Activated T-cell treated with anti-CD3 and anti-CD28 coated beads for 24 hours (primary cell): ENCODE results near the gene CPSF3.
A peak's percentile ranks its signal among the peaks of the same experiment; 100 is the strongest.
"Not testable (repeated sequence)": the region's sequence is repeated elsewhere in the genome, so short reads cannot be mapped to it uniquely, and the experiment has no call there.

Experiments used
- DNase-seq: peaks from one replicate; pipeline ENCODE4 v3.0.0-alpha.2; 2020; ENCODE audit warnings: low read depth

CPSF3 gene

DNA sequence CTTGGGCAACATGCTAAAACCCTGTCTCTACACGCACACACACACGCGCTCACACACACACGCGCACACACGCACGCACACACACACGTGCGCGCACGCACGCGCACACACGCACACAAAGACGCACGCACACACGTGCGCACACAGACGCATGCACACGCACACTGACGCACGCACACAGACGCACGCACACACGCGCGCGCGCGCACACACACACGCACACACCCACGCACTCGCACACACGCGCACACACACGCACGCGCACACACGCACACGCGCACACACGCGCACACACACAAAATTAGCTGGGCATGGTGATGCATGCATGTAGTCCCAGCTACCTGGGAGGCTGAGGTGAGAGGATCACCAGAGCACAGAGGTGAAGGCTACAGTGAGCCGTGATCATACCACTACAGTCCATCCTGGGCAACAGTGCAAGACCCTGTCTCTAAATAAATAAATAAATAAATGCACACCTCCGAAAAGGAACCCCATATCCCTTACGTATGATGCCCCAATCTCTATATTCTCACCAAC, 42.8 kb downstream of the CPSF3 start:
- no peak for DNase-seq

DNA sequence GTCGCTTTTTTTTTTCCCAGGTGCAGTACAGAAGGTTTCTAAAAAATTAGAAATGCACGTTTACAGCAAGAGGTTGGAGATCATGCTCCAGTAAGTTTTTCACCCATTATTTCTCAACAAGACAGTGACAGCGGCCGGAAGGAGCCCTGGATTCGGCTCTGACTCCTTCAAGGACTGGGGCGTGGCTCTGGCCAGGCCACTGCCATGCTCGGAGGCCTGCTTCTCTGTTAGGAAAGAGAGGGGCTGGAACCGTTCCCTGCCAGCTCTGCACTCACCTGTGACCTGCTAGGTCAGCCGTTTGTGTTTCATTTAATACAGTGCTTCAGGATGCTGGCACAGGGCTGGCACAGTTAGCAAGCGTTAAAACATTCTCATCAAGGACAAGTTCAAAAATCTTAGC, 44.2 kb downstream of the CPSF3 start:
- no peak for DNase-seq

DNA sequence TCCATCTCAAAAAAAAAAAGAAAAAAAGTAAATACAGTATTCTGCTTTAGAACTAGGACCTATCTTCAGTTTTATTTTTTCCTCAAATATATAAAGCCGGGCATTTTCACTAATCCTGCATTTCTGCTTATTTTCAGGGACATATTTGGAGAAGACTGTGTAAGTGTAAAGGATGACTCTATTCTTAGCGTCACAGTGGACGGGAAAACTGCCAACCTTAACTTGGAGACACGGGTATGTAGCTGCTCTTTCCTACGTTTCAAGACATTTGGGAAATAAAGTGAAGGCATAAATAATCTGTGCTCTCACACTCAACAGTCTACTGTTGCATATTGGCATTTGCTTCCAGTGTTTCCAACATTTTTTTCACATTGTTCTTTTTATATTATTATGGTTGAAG, 47.8 kb downstream of the CPSF3 start:
- no peak for DNase-seq

DNA sequence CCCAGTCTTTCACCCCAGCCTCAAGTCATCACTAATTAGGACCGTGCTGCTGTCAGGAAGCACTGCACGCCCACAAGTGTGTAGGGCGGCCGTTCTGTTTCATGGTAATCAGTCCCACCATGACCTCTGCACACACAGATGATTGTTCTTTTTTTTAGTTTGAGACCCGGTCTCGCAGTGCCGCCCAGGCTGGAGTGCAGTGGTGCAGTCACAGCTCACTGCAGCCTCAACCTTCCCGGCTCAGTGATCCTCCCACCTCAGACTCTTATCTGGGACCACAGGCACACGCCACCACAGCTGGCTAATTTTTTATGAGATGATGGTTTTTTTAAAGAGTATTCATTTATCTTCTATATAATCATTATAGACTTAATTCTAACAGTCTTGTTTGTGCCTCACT, 49.1 kb downstream of the CPSF3 start:
- DNase-seq, result no peak

DNA sequence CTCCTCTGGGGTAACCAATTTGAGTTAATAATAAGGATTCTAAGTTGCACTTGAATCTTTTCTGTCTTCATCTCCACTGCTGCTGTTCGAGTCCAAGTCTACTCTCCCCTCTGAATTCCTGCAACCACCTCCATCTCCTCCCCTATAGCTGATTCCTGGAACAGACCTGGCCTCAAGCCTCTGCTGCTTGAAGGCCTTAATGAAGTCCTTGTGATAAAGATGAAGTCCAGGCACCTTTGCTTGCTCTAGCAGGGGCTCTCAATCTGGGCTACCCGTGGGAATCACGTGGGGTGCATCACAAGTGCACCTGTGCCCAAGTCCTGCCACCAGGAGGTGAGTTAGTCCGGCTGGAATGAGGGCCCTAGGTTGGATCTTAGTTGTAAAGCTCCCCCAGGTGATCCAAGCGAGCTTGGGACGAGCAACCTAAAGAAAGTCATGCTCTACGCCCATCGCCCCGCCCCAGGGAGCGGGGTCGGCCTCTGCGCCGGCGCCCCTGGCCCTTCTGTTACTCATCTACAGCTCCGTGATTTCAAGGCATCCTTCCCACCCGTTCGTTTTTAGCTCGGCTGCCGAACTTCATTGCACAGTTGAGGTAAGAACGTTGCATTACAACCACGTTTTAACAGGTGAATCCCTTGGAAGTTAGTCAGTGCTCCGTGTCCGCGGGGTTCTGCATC, 50.0 kb downstream of the CPSF3 start:
- DNase-seq, result no peak

DNA sequence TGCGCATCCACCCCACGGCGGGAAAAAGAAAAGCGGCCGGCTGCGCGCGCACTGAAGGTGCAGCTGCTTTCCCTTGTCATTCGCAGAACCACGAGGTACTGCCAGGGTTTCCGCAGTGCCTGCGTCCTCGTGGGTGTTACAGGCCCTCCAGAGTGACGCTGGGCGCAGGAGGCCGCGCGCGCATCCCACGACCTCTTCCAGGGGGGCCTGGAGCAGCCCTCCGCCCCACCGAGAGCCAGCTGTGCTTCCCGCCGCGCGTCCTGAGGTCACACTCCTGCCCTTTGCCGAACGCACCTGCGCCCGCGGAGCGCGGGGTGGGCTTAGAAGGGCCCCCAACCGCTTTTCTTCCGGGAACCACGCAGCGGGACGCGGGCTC, 50.5 kb downstream of the CPSF3 start:
- DNase-seq, result peak; percentile 48

DNA sequence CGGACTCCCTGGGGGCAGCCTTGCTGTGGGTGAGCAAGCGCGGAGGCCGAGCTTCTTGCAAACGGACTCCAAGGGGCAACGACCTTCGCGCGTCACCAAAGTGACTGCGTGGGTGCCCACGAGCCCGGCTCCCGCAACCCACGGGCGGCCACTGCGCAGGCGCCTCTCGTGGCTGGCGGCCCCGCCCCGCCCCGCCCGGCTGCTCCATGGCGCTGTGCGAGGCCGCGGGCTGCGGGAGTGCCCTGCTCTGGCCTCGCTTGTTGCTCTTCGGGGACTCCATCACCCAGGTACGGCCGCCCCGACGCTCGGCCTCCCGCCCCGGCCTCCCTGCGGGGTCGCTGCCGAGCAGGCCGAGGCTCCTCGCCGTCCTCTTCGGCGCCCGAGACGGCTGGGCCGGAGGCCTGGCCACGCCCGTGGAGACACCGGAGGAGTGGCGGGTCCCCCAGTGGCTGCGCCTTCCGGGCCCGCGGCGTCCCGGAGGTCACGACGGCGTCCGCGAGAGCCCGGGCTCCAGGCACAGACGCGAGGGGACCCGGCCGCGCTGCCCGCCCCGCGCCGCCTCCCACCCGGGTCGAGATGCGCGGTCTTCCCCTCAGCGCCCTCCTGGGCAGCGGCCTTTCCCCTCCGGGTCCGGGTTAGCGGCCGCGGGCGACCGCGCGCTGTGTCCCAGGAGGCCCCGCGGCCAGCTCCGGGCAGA, 51.1 kb downstream of the CPSF3 start, which contains the start of gene IAH1:
TSS of gene IAH1 (plus strand) at position 191 of the 697 bp plus-strand sequence. CDS start at position 207, 16 bp downstream.
- DNase-seq, result peak; percentile 67

DNA sequence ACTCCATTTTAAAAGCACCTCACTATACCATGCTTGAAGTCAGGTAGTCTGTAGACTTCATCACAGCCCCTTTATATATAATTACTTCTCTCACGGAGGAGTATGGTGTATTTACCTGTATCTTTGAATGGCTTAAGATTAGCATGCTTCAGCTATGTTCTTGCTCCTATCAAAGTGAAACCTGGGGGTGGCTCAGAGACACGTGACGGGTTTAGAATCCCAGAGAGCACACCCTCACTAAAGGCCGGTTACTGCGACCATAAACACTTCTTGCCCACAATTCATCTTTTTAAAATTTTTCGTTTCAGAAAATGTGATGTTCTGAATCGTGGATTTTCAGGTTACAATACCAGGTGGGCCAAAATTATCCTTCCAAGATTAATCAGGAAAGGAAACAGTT, 54.5 kb downstream of the CPSF3 start:
- DNase-seq, result no peak

DNA sequence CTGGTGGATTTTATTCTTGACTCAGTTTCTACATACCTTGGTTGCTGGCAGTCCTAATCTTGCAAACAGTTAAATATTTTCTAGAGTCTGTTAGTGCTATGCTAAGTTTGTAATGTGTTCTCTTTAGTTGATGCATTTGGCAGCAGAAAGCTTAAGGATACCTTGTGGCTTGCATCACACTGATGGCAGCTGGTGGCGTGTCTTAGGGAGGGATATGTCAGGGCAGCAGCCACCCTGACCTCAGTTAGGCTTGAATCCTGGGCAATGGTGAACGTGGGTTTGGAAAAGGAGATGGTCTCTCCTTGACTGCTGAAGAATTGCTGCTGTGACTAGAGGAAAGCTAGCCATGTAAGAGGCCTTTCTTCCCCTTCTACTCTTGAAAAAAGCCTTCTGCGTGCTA, 55.1 kb downstream of the CPSF3 start:
- no peak for DNase-seq

DNA sequence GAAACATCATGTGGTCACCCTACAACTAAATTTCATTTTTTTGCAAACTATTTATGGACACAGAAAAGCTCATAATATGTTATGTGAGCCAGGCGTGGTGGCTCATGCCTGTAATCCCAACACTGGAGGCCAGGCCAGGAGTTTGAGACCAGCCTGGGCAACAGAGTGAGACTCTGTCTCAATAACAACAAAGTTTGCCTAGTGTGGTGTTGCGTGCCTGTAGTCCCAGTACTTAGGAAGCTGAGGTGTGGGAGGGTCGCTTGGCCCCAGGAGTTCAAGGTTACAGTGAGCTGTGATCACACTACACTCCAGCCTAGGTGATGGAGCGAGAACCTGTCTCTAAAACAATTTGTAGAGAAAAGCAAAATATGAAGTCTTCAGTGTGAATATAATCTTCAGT, 56.7 kb downstream of the CPSF3 start:
- DNase-seq, result no peak

DNA sequence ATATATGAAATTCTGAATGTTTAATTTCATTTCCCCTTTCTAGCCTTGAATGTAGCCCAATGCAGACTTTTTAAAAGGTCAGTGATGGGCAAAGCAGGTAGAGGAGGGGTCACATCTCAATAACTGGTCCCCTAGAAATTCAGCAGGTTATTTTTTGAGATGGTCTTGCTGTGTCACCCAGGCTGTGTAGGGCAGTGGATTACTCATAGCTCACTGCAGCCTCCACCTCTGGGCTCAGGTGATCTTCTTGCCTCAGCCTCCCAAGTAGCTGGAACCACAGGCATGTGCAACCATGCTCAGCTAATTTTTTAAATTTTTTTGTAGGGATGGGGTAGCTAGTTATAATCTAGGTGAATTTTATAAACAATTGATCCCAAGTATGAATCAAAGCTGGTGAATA, 59.7 kb downstream of the CPSF3 start:
- DNase-seq, result no peak

DNA sequence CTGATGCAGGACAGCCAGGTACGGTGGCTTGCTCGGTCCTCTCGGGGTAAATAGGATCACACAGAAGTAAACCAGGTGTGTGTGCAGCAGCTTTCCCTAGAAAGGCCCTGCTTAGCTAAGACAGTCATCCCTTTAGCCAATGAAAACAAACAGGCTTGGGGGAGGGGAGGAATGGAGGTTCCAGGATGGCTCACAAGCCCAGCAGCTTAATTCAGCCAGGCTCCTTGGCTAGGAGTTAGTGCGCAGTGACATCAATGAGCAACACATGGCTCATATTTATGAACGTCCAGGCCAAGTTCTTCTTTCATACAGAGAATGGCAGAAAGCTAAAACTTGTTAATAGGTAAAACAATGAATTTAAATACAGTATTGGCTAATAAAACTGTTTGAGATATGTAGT, 61.1 kb downstream of the CPSF3 start:
- no peak for DNase-seq

DNA sequence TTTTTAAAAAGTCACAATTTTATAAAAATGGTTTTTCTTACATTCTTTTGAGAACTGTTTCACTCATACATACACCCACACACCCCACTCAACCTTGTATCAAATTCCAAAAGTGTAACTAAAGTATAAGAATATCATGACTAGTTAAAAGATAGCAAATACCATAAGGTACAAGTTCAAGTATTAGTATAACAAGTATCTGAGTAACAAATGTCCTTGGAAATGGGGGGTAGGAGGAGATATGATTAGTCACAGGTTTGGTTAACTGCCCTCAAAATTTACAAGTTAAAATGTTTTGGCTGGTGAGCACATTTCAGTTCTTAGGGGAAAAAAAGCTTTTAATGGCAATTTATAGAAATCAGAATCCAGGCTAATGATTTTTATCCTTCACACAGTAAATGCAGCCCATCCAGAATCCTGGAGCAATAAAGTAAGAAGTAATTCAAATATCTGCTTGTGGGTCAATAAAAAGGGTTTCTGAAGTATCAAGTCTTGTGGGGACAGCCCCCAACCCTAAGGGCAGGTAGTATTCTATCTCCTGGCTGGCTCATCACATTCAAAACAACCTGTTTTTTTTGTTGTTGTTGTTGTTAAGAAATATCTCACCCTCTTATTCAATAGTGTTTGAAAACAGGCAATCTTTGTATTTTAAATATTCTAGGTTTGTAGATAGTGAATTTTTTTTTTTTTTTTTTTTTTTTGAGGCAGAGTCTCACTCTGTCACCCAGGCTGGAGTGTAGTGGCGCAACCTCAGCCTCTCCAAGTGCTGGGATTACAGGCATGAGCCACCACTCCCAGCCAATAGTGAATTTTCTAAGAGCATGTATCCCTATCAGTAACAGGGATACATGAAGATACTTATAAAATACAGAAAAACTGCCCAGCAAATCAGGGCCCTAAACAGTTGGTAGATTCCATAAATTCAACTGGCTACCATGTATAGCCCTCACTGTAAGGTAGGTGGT, 65.4 kb downstream of the CPSF3 start:
- no peak for DNase-seq

DNA sequence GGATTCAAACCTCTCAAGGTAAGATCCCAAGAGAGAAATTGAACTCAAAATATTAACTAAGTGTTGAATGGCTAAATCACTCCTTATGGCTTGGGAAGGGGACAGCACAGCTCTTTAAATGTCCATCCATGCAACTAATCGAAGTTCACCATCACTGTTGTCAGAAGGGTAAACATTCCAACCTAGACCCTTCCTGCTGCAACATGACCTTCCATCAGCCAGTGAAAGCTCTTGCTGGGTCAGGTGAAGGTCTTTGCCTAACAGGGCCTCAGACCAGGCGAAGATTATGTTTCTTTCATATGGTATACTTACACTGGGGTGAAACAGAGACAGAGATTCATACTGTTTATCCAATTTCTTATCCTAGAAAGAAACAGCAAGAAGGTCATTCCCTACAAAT, 67.3 kb downstream of the CPSF3 start:
- no peak for DNase-seq

DNA sequence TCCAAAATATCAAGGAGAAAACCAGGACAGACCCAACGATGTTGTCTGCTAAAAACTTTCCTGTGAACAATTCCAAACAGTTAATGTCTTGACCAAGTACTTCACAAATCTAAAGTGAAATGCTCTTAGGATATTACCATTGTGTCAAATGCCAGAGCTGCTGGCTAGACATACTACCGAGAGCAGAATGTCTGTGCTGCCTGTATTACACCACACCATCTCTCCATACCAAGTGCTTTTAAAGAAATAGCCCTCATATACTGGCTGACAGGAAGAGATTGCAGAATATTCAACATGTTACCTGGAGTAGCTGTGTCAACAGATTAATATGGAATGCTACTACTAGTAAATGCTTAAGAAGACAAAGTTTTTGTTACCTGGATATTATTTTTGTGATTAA, 69.5 kb downstream of the CPSF3 start:
- DNase-seq, result no peak

DNA sequence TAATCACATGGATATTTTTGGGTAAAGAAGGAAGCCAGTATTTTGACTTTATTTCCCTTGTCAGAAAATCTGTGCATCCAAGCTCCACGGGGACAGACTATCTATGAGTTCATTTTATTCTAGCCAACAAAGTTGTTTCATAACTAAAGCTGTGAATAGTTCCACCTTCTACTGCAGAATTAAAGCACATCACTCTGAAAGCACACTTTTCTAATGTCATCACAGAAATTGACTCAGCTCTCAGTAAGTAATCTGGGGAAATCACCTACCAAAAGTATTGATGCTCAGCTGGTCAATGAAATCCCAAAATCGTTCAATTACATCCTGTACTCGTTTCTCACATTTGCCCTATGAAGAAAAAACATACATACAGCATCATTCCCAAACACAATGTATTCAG, 70.0 kb downstream of the CPSF3 start:
- no peak for DNase-seq

DNA sequence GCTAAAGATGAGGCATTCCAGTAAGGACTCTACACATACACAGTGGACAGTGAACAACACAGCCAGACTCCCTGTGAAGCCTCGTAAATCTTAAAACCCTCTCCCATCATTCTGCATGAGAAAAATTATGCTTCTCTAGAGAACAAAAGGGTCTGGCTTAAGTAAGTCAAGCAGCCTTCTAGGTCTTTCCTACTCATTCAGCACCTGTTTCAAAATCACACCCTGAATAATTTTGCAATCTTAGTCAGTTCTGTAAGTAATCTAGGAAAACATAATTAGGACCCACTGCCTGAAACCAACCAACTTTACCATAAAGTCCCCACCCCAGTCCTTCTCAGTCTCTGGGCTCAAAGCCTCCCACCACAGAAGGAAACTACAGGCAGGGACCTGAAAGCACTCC, 70.6 kb downstream of the CPSF3 start:
- DNase-seq, result no peak

DNA sequence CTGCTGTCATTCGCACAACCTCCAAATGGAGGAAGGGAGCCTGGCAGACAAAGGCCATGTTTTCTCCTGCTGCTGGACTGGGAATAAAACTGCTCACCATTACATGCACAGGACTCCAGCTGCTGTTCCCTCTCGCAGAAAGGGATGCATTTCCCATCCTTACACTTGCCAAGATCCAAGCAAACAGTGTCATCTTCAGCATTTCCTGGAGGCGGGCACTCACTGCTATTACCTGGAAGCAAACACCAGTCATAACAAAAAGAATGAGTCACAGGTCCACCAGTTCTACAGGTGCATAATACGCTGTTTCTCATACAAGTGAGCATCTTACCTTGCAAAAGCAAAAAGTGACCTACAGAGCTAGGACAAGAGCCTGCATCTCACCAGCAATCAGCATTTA, 73.6 kb downstream of the CPSF3 start:
- no peak for DNase-seq

DNA sequence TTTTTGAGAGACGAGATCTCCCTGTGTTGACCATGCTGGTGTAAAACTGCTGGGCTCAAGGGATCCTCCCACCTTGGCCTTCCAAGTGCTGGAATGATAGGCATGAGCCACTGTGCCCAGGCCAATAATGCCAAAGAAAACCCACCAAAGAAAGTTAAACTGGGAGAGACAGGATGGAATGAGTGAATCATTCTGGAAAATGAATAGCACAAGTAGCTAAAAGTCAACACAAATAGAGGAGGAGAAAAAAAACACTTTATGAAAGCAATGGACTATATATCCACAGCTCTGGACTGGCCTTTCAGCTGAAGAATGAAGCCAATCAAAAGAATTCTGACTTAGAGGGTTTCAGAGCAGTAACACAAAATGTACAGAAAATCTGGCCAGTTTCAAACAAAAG, 74.8 kb downstream of the CPSF3 start:
- no peak for DNase-seq

DNA sequence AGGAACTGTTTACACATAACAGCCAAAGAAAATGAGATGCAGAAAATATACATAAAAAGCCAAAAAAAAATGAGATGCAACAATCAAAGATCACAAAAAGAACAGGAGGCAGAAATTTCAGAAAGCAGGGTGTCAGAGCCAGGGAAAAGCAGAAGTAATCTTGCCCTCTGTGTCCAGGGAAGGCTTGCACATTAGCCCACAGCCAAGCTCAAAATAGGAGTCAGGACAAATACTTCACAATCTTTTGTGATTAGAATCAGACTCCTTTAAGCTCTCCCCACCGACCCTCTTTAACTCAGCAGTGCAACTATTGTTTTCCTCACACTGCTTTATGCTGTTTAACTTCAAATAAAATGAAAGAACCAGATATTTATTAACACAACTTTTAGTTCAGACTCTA, 85.5 kb downstream of the CPSF3 start:
- DNase-seq, result no peak

DNA sequence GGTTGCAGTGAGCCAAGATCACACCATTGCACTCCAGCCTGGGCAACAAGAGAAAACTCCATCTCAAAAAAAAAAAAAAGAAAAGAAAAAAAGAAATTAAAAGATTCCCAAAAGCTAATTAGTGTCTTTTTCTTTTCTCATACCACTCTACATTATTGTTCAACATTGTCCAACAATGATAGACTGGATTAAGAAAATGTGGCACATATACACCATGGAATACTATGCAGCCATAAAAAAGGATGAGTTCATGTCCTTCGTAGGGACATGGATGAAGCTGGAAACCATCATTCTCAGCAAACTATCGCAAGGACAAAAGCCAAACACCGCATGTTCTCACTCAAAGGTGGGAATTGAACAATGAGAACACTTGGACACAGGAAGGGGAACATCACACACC, 90.5 kb downstream of the CPSF3 start:
- not testable (repeated sequence) for DNase-seq

DNA sequence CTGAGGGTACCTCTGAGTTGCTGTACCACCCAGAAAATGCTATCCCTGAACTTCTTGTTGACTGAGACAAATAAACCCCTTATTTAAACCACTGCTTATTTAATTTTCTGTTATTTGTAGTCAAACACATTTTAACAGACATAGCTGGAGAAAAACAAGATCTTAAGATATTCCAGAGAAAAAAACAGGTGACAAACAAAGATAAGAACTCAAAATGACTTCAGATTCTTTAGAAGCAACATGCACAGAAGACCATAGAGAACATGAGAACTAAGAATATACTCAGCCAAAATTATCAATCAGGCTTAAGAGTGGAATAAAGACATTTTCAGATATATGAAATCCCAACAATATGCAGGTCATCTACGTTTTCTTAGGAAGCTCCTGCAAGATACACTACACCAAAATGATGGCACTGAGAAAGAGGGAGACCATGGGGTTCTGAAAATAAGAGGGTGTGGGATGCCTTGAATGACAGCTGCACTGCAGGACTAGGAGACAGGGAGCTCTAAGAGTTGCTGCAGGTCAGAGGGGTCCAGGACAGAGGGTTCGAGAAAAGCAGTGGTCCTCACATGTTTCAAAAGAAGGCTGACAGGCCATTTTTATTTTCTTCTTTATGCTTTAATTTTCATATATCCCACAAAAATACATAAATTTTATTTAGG, 93.8 kb downstream of the CPSF3 start:
- DNase-seq, result no peak
